Type B pancreatic cell (in vitro differentiated cells): Measurements from ENCODE around the gene APOL1. TPM values are rescaled to one million over a fixed set of nuclear protein-coding genes. Genes with fewer than 3 reads are reported as not detected.
A peak's percentile ranks its signal among the peaks of the same experiment; 100 is the strongest.
"Not testable (repeated sequence)": the region's sequence is repeated elsewhere in the genome, so short reads cannot be mapped to it uniquely, and the experiment has no call there.

Experiments
- DNase-seq: peaks from one replicate; pipeline ENCODE4 v3.0.0; 2021; ENCODE audit warnings: mixed read lengths; ENCODE audit not compliant: unreplicated experiment; ENCODE audit errors: extremely low spot score
- H3K27ac Mint-ChIP-seq: 2 replicates; pipeline ENCODE4 v1.8.0; 2021; ENCODE audit warnings: mild to moderate bottlenecking, mixed read lengths
- H3K27me3 Mint-ChIP-seq: 2 replicates; pipeline ENCODE4 v1.8.0; 2021; ENCODE audit warnings: mixed read lengths
- H3K36me3 Mint-ChIP-seq: 2 replicates; pipeline ENCODE4 v1.8.0; 2021; ENCODE audit warnings: mixed read lengths
- H3K4me1 Mint-ChIP-seq: one replicate; pipeline ENCODE4 v1.8.0; 2021; ENCODE audit warnings: mixed read lengths; ENCODE audit not compliant: unreplicated experiment
- H3K4me3 Mint-ChIP-seq: 2 replicates; pipeline ENCODE4 v1.8.0; 2021; ENCODE audit warnings: mild to moderate bottlenecking, mixed read lengths
- H3K9me3 Mint-ChIP-seq: 2 replicates; pipeline ENCODE4 v1.8.0; 2021; ENCODE audit warnings: mixed read lengths
- CTCF ChIP-seq: fragments of 200-600 bp; sonication (generic); conservative IDR thresholded peaks from 2 replicates; pipeline ENCODE4 v1.5.0; 2021; ENCODE audit warnings: antibody characterized with exemption, mild to moderate bottlenecking
- total RNA-seq: library from RNA; stranded (reverse); gene quantifications from 2 replicates; pipeline ENCODE4 v1.2.1, GENCODE V29; 2021; ENCODE audit warnings: low replicate concordance

Gene APOL1
- total RNA-seq, 1 donor from 2014 or later: 6.8 TPM

GRCh38 chr22:36258701-36259614 lies 6.0 kb downstream of the APOL1 start:
- TF ChIP-seq CTCF: no peak
- H3K4me3 Mint-ChIP-seq: peak overlapping the region; percentile 75
- DNase-seq: no peak
- no peaks in the 10 kb centered on the region for H3K9me3 Mint-ChIP-seq
- peaks cover 40% of the 10 kb centered on the region for H3K4me1 Mint-ChIP-seq
- H3K27me3 Mint-ChIP-seq: no peaks in the 10 kb centered on the region
- H3K36me3 Mint-ChIP-seq: no peaks in the 10 kb centered on the region
- H3K27ac Mint-ChIP-seq: peak overlapping the region; percentile 67

- DNase-seq: no peak
- no peaks in the 10 kb centered on the region for H3K9me3 Mint-ChIP-seq
- no peaks in the 10 kb centered on the region for H3K36me3 Mint-ChIP-seq
- no peaks in the 10 kb centered on the region for H3K27me3 Mint-ChIP-seq
- H3K4me3 Mint-ChIP-seq: peak overlapping the region; percentile 75
- TF ChIP-seq CTCF: no peak
- H3K4me1 Mint-ChIP-seq: peaks cover 37% of the 10 kb centered on the region
- peak overlapping the region; percentile 67 for H3K27ac Mint-ChIP-seq
These were observed 6.8 kb downstream of the APOL1 start for GRCh38 chr22:36259615-36260300.

GRCh38 chr22:36261675-36262074 lies 8.7 kb downstream of the APOL1 start:
- peaks cover 29% of the 10 kb centered on the region for H3K4me1 Mint-ChIP-seq
- H3K4me3 Mint-ChIP-seq, H3K27me3 Mint-ChIP-seq, DNase-seq, H3K36me3 Mint-ChIP-seq, H3K27ac Mint-ChIP-seq, H3K9me3 Mint-ChIP-seq: not testable (repeated sequence)
- peak; percentile 42 for TF ChIP-seq CTCF

- not testable (repeated sequence) for H3K27ac Mint-ChIP-seq, H3K4me3 Mint-ChIP-seq, H3K9me3 Mint-ChIP-seq, H3K27me3 Mint-ChIP-seq, DNase-seq, H3K36me3 Mint-ChIP-seq
- peaks cover 29% of the 10 kb centered on the region for H3K4me1 Mint-ChIP-seq
These were observed 9.4 kb downstream of the APOL1 start for GRCh38 chr22:36262307-36262706.

- not testable (repeated sequence) for DNase-seq, H3K27ac Mint-ChIP-seq
These were observed 10.3 kb downstream of the APOL1 start for GRCh38 chr22:36263216-36263673.

GRCh38 chr22:36263886-36264664 lies 11.1 kb downstream of the APOL1 start:
- H3K4me3 Mint-ChIP-seq, H3K27ac Mint-ChIP-seq, H3K9me3 Mint-ChIP-seq, H3K27me3 Mint-ChIP-seq, H3K36me3 Mint-ChIP-seq, DNase-seq: not testable (repeated sequence)
- H3K4me1 Mint-ChIP-seq: peaks cover 16% of the 10 kb centered on the region

More at GRCh38 chr22:36263216-36263673, 10.3 kb downstream of the APOL1 start:
- not testable (repeated sequence) for H3K4me3 Mint-ChIP-seq, H3K27me3 Mint-ChIP-seq, H3K9me3 Mint-ChIP-seq, H3K36me3 Mint-ChIP-seq
- peaks cover 24% of the 10 kb centered on the region for H3K4me1 Mint-ChIP-seq
